Hepatic stellate cell (primary cell): ENCODE results near the gene TMEM201.
"Not testable (repeated sequence)": the region's sequence is repeated elsewhere in the genome, so short reads cannot be mapped to it uniquely, and the experiment has no call there.

Experiments
- DNase-seq: peaks from one replicate; pipeline ENCODE4 v3.0.0; 2011; ENCODE audit warnings: low spot score

TMEM201 gene

DNA sequence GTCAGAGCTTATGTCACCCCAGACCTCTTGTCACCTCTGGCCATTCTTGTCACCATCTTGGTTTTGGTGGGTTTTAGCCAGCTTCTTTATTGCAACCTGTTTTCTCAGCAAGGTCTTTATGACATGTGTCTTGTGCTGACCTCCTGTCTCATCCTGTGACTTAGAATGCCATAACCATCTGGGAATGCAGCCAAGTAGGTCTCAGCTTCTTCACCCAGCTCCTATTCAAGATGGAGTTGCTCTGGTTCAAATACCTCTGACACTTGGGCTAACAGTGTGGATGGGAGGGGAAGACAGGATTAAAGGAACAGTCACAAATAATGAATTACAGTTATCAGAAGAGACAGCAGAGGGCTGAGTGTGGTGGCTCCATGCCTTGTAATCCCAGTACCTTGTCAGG, 32.3 kb downstream of the TMEM201 start:
- DNase-seq: no peak

DNA sequence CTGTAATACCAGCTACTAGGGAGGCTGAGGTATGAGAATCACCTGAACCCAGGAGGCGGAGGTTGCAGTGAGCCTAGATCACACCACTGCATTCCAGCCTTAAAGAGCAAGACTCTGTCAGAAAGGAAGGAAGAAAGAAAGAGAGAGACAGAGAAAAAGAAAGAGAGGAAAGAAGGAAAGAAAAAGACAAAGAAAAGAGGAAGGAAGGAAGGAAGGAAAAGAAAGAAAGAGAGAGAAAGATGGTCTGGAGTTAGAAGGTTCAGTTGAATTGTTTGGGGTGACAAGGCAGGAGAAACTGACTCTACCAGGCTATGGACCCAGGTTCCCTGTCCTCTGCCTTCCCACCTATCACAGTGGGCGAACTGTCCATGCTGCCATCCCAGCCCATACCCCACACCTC, 35.4 kb downstream of the TMEM201 start:
- no peak for DNase-seq

- not testable (repeated sequence) for DNase-seq
Observed at GRCh38 chr1:9625030-9625429, 36.3 kb downstream of the TMEM201 start.

DNA sequence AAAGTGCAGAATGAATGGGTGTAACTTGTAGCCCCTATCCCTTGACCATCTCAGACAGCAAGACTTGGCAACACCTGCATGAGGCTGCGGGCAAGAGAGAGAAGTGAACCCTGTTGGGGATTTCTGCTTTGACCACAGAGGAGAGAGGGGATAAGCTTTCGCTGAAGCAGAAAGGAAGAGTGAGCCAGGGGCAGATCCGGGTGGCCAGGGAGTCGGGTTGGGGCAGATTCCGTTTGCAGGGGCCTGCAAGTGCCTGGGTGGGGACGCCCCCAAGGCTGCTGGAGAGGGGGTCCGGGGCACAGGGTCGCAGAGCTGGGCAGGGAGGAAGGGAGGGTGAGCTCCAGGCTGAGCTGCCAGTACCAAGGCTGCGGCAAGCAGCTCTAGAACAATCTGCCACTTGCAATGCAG, 37.5 kb downstream of the TMEM201 start:
- no peak for DNase-seq

GRCh38 chr1:9628541-9629444, 40.1 kb downstream of the TMEM201 start:
- no peak for DNase-seq

GRCh38 chr1:9629445-9630201, 40.9 kb downstream of the TMEM201 start:
- DNase-seq: no peak

GRCh38 chr1:9630331-9631111, 41.8 kb downstream of the TMEM201 start:
- DNase-seq: no peak

GRCh38 chr1:9631613-9632012, 42.9 kb downstream of the TMEM201 start:
- no peak for DNase-seq

DNA sequence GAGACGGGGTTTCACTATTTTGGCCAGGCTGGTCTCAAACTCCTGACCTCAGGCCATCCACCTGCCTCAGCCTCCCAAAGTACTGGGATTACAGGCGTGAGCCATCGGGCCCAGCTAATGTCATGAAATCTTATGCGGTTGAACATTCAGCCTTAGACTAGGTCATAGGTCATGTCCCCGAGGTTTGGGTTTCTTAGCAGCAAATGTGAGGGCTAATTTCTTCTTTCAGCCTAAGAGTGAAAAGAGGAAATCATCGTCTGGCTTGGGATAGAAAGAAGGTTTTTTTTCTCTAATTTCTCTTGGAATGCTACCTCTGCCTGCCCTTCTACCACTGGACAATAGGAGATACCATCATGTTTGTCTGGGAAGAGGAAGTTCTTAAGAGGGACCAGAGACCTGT, 44.8 kb downstream of the TMEM201 start:
- no peak for DNase-seq

DNA sequence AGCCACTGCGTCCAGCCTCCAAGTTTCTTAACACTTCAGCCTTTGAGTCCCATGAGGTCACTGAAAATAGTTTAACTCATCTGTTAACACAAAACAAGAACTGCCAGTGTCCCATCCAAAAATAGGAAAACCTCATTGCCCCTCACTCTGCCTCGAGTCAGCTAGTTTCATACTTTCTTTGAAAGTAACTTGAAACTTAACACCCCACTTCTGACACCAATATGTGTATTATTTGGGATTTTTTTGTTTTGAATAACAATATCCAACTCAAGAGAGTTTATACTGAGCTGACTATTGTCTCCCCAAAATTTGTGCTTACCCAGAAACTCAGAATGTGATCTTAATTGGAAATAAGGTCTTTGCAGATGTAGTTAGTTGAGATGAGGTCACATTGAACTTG, 45.9 kb downstream of the TMEM201 start:
- DNase-seq: no peak

DNA sequence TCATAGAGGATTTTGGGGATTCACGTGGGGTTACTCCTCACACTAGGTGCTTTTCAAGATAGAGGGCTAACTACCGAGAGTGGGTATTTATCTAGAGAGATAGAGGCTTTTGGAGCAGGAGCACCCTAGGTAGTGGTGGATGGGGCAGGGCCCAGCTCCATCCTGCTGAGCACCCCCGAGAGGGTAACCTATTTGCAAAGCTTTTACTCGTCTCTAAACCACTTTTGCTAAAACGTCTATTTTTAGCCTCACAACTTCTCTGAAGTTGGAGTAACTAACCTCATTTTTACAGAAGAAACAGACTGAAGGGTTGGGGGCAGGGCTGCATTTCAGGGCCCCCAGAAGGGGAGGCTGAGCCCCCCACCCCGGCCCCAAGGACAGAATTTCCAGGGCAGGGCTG, 50.5 kb downstream of the TMEM201 start:
- no peak for DNase-seq

DNA sequence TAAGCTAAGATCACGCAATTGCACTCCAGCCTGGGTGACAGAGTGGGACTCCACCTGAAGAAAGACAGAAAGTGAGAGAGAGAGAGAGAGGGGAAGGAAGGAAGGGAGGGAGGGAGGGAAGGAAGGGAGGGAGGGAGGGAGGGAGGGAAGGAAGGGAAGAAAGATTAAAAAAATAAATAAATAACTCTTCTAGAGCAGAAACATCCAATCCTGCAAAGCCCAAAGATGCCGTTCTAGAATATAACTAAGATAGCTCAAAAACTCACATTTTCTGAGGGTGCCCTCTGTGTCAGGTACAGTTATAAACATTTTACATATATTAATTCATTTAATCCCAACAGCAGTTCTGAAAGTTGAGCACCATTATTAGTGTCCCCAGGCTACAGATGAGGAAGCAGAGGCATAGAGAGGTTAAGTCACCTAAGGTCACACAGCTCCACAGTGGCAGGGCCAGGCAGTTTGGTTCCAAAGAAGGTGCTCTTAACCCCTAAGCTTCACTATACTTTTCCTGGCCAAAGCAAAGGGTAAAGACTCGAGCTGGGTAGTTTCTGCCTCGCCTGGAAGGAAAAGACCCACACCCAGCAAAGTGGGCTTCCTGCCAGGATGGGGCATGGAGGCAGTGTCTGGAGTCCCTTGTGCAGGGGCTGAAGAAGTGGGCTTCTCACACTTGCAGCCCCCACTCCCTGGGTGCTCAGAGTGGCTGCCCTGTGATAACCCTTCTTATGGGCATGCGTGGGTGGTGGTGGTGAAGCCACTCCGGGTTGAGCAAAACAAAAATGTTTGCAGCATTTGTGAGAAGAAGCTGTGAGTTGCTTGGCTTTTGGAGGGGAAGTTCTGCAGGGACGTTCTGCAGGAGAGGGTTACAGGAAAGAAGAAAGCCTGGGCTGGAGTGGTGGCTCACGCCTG, 54.9 kb downstream of the TMEM201 start:
- no peak for DNase-seq

DNA sequence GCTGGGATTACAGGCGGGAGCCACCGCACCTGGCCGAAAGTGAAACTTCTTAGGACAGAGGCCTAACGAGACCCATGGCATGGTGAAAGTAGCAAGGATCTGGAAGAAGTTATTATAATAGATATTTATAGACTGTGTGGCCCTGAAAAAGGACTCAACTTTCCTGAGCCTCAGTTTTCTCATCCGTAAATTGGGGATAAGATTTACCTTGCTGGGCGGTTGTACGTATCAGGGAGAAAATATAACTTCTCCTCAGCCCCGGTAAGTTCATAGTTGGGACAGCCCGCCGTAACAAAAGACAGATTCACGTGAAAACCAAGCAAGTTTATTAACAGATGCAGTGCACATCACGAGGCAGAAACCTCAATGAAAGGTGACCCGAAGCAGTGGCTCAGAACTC, 57.3 kb downstream of the TMEM201 start:
- no peak for DNase-seq

DNA sequence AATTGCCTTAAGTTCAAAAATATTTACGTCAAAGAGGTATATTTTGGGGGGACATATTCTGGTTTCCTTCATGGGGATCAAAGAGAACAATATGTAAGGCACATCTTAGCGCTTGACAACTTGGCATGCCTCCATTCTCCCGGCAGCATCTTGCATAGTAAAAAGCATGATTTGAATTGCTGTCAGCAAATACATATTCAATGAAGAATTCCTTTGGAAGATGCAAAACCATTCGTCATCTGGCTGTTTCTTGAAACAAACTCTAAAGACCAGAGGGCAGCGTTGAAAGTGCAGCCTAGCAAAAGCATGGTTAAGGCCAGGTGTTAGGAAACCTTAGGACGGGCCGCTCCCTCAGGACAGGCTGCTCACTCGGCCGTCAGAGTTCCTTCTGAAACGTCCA, 59.5 kb downstream of the TMEM201 start:
- no peak for DNase-seq

- DNase-seq: no peak
Observed at GRCh38 chr1:9649769-9650168, 61.1 kb downstream of the TMEM201 start.

GRCh38 chr1:9651220-9651564, 62.5 kb downstream of the TMEM201 start:
- DNase-seq: no peak

DNA sequence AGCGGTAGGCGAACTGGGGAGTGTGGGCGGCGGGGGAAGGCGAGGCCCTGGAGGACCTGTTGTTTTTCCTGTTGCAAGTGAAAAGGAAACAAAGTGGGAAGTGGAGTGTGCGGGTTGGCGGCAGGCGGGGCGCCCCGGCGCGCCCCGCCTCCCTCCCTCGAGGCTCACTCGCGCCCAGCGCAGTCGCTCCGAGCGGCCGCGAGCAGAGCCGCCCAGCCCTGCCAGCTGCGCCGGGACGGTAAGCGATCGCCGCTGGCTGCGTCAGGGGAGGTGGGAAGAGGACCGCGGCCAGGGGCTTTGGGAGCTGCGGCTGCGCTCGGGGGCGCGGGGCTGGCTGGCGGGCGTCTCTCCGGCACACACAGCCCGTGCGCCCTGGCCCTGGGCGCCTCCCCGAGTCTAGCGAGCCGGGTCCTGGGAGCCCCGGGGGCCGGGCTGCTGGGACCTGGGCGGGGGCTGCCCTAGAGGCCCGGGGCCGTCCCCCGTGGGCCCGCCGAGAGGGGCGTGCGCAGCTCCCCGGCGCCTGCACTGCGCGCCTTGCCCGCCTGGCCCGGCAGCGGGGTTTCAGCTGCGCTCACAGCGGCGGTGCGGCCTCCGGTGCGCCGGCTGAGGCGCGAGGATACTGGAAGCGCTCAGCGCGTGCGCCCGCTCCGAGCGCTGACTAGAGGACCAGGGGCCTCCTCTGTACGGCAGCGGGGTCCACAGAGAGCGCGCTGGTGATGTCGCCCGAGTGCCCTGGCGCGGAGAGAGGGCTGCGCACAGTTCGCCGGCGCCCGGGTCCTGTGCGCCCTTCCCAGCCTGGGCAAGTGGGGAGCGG, 63.1 kb downstream of the TMEM201 start, which contains the start of gene PIK3CD:
TSS of gene PIK3CD (plus strand) at position 167 of the 814 bp plus-strand sequence. CDS start 58,725 bp downstream, outside the sequence.
- no peak for DNase-seq

DNA sequence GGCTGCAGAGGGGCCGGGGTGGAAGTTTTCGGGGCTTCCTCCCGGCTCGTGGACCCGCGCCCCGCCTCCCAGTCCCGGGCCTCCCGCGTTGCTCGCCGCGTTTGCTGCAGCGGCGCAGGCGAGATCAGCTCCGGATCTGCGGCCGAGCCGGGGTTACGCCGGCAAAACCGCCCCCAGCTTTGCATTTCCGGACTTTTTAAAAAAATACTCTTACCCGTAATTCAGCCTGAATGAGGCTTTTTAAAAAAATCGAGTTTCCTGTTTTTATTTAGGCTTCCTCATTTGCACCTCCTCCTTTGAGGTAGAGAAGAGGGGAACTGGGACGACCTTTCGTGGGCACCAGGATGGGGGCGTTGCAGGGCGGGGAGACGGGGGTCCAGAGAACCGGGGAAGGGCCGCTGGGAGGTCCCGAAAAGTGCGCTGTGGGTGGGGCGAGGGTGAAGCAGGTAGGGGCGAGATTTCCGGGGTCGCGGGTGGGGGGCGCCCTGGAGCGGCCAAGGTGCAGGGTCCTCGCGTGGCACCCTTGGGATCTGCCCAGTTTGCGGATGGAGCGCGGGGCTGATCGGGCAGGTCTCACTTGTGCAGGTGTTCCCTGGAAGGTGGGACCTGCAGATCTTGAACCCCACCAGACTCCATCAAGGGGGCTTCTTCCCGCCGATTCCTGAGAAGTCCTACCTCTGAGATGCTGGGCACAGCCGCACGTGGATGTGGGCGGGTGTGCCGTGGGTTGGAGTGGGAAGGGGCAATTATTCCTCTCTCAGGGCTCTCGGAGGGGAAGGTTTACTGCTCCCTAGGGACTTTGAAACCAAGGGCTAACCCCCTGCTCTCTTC, 63.9 kb downstream of the TMEM201 start:
- no peak for DNase-seq

- no peak for DNase-seq
Observed at GRCh38 chr1:9653210-9653490, 64.4 kb downstream of the TMEM201 start.

GRCh38 chr1:9653491-9654050, 64.9 kb downstream of the TMEM201 start:
- DNase-seq: no peak
